NOMO-1 treated with dmso at 0.1 percent for 144 hours (cell line): ENCODE results near the gene CACNA1C.
"Not testable (repeated sequence)": the region's sequence is repeated elsewhere in the genome, so short reads cannot be mapped to it uniquely, and the experiment has no call there.

Experiments used
- DNase-seq: peaks from one replicate; lab custom pipeline; 2025; ENCODE audit not compliant: unreplicated experiment; lab: John Stamatoyannopoulos, UW

The CACNA1C gene

GRCh38 chr12:2074792-2075191, 22.0 kb downstream of the CACNA1C start:
- no peak for DNase-seq

- no peak for DNase-seq
These were observed 22.9 kb downstream of the CACNA1C start for GRCh38 chr12:2075508-2076195.

GRCh38 chr12:2076196-2076570, 23.4 kb downstream of the CACNA1C start:
- DNase-seq, result no peak

- no peak for DNase-seq
These were observed 23.9 kb downstream of the CACNA1C start for GRCh38 chr12:2076728-2077127.

GRCh38 chr12:2080604-2081003, 27.8 kb downstream of the CACNA1C start:
- no peak for DNase-seq

- no peak for DNase-seq
These were observed 29.5 kb downstream of the CACNA1C start for GRCh38 chr12:2082321-2082720.

GRCh38 chr12:2083008-2083407, 30.2 kb downstream of the CACNA1C start:
- DNase-seq, result no peak

- no peak for DNase-seq
These were observed 30.8 kb downstream of the CACNA1C start for GRCh38 chr12:2083561-2083960.

- no peak for DNase-seq
These were observed 31.9 kb downstream of the CACNA1C start for GRCh38 chr12:2084553-2085296.

GRCh38 chr12:2092354-2092753, 39.6 kb downstream of the CACNA1C start:
- DNase-seq, result no peak

- no peak for DNase-seq
These were observed 40.1 kb downstream of the CACNA1C start for GRCh38 chr12:2092890-2093289.

GRCh38 chr12:2094597-2094996, 41.8 kb downstream of the CACNA1C start:
- DNase-seq, result peak; percentile 74

- no peak for DNase-seq
These were observed 43.1 kb downstream of the CACNA1C start for GRCh38 chr12:2095878-2096277.

- DNase-seq, result no peak
These were observed 44.8 kb downstream of the CACNA1C start for GRCh38 chr12:2097617-2098016.

GRCh38 chr12:2098852-2099251, 46.1 kb downstream of the CACNA1C start:
- DNase-seq, result no peak

GRCh38 chr12:2099595-2099994, 46.8 kb downstream of the CACNA1C start:
- DNase-seq, result no peak

- no peak for DNase-seq
These were observed 48.6 kb downstream of the CACNA1C start for GRCh38 chr12:2101359-2101758.

- no peak for DNase-seq
These were observed 49.0 kb downstream of the CACNA1C start for GRCh38 chr12:2101771-2102170.

- DNase-seq, result not testable (repeated sequence)
These were observed 49.9 kb downstream of the CACNA1C start for GRCh38 chr12:2102736-2103135.

- not testable (repeated sequence) for DNase-seq
These were observed 52.6 kb downstream of the CACNA1C start for GRCh38 chr12:2105387-2105786.

- DNase-seq, result no peak
These were observed 55.4 kb downstream of the CACNA1C start for GRCh38 chr12:2108166-2108565.

- no peak for DNase-seq
These were observed 56.3 kb downstream of the CACNA1C start for GRCh38 chr12:2108975-2109671.
